GM12892 (cell line): Measurements from ENCODE around the gene ZMYND8.
"Not testable (repeated sequence)": the region's sequence is repeated elsewhere in the genome, so short reads cannot be mapped to it uniquely, and the experiment has no call there.

ENCODE experiments used
- DNase-seq: peaks from one replicate; pipeline ENCODE4 v3.0.0; 2011; ENCODE audit not compliant: insufficient read length
- FAIRE-seq: peaks from 2 replicates; lab custom pipeline; 2011; peaks lifted over from hg19 to GRCh38; lab: Jason Lieb, UNC
- POLR2A ChIP-seq: IDR thresholded peaks from 2 replicates; pipeline ENCODE4 v1.6.1; 2011; ENCODE audit warnings: low read depth, low read length, control low read depth
- POLR2AphosphoS5 ChIP-seq: IDR thresholded peaks from 2 replicates; pipeline ENCODE4 v1.6.1; 2011; ENCODE audit warnings: low read depth, low read length, control low read depth
- TAF1 ChIP-seq: IDR thresholded peaks from 2 replicates; pipeline ENCODE4 v1.6.1; 2011; ENCODE audit warnings: low read depth, mild to moderate bottlenecking, control low read depth, low read length, borderline replicate concordance

ZMYND8 gene

GRCh38 chr20:47272893-47273590 lies 83.5 kb downstream of the ZMYND8 start:
- DNase-seq, result no peak
- TF ChIP-seq TAF1, result no peak
- TF ChIP-seq POLR2AphosphoS5, result no peak
- TF ChIP-seq POLR2A, result no peak
- FAIRE-seq, result peak; percentile 73

GRCh38 chr20:47271046-47271615 lies 85.4 kb downstream of the ZMYND8 start:
- FAIRE-seq (no peak), DNase-seq (no peak)
- TF ChIP-seq TAF1, result no peak
- TF ChIP-seq POLR2A, result no peak
- TF ChIP-seq POLR2AphosphoS5, result no peak

- no peak for TF ChIP-seq POLR2AphosphoS5
- TF ChIP-seq TAF1, result no peak
- no peak for TF ChIP-seq POLR2A
- DNase-seq (no peak), FAIRE-seq (no peak)
Observed at GRCh38 chr20:47269309-47270165, 87.0 kb downstream of the ZMYND8 start.

- TF ChIP-seq TAF1 (no peak), POLR2AphosphoS5 (no peak), POLR2A (no peak)
- no peak for FAIRE-seq
- DNase-seq, result no peak
Observed at GRCh38 chr20:47267621-47268020, 88.9 kb downstream of the ZMYND8 start.

DNA sequence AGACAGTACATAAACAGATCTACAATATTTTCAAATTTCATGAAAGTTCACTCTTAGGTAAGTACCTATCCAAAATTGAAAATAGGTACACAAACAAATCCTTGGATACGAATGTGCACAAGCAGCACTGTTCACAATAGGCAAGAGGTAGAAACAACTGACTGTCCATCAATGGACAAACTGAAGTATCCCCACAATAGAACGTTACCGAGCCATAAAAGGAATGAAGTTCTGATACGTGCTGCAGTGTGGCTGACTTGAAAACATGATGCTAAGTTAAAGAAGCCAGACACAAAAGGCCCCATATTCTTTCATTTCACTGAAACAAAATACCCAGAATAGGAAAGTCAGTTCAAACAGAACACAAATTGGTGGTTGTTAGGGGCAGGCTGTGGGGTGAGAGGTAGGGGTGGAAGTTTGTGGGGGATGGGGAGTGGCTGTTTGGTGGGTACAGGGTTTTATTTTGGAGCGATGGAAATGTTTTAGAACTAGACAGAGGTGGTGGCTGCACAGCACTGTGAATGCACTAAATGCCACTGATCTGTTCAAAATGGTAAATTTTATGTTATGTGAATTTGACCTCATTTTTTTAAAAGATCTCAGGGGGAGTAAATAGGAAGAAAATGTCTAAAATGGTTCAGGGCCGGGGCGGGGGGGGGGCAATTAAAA lies 89.5 kb downstream of the ZMYND8 start:
- DNase-seq (no peak), FAIRE-seq (no peak)
- TF ChIP-seq POLR2AphosphoS5 (no peak), POLR2A (no peak)

- no peak for DNase-seq
- FAIRE-seq, result no peak
- no peak for TF ChIP-seq POLR2A
- no peak for TF ChIP-seq TAF1
- no peak for TF ChIP-seq POLR2AphosphoS5
Observed at GRCh38 chr20:47265984-47266383, 90.5 kb downstream of the ZMYND8 start.

DNA sequence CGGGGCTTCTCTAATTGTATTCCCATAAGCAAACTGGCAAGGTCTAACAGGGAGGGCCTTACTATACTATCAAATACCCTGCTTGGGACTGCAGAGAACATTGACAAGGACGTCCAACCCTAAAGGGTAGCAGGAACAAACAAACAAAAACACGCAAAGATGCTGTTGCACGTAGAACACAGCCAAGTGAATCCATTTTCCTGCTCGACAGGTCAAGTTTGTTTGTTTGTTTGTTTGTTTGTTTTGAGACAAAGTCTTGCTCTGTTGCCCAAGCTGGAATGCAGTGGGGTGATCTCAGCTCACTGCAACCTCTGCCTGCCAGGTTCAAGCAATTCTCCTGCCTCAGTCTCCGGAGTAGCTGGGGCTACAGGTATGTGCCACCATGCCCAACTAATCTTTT lies 91.3 kb downstream of the ZMYND8 start:
- FAIRE-seq (no peak), DNase-seq (no peak)
- TF ChIP-seq POLR2AphosphoS5 (no peak), POLR2A (no peak), TAF1 (no peak)

- not testable (repeated sequence) for FAIRE-seq
Observed at GRCh38 chr20:47264137-47264769, 92.2 kb downstream of the ZMYND8 start.

GRCh38 chr20:47263465-47264084 lies 92.9 kb downstream of the ZMYND8 start:
- no peak for TF ChIP-seq TAF1
- DNase-seq, result no peak
- no peak for FAIRE-seq

More at GRCh38 chr20:47264137-47264769, 92.2 kb downstream of the ZMYND8 start:
- DNase-seq, result not testable (repeated sequence)

DNA sequence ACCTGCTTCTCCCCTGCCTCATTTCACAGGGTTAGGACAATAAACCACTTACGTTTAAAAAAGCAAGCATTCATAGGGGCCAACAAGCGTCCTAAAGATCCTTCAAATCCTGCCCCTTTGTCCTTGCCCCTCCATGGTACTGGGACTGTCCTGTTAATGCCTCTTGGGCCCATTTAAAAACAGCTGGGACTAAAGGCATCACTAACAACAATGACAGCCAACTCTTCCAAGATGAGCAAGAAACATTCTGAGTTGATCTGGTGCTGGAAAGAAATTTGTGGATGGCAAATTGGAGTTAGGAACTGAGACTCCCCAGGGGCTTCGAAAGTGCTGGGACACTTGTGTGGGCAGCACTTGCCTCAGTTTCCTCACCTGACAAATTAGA lies 93.4 kb downstream of the ZMYND8 start:
- no peak for DNase-seq
- FAIRE-seq, result no peak
- TF ChIP-seq POLR2A, result no peak
- TF ChIP-seq TAF1, result no peak
- TF ChIP-seq POLR2AphosphoS5, result no peak

- peak; percentile 40 for DNase-seq
- peak; percentile 71 for FAIRE-seq
- TF ChIP-seq TAF1, result no peak
- no peak; the same call in 1 of the 2 replicates for TF ChIP-seq POLR2AphosphoS5
- TF ChIP-seq POLR2A, result peak; percentile 41; the same call in 1 of the 2 replicates
Observed at GRCh38 chr20:47262365-47263013, 94.0 kb downstream of the ZMYND8 start.
